ENCODE measurements around the gene DAZAP1.

- TF ChIP-seq CTCF (conservative IDR thresholded peaks at IDR 0.05; ENCODE audit: low read depth, low read length): no peak
- TF ChIP-seq EZH2 (IDR thresholded peaks at IDR 0.05; ENCODE audit: low read length, unreplicated experiment): no peak
- no peak for TF ChIP-seq EZH2phosphoT487 (IDR thresholded peaks at IDR 0.05; ENCODE audit: borderline replicate concordance, low read length)
Measured at GRCh38 chr19:1453525-1454364, 46.4 kb downstream of the DAZAP1 start.
